H1 (cell line): Measurements from ENCODE around the gene DBNL. TPM values are rescaled to one million over a fixed set of nuclear protein-coding genes. Genes with fewer than 3 reads are reported as not detected.
A peak's percentile ranks its signal among the peaks of the same experiment; 100 is the strongest.

ENCODE experiments used
- CTCF ChIA-PET: fragments of 300-600 bp; sonication (Branson Sonifier 250); formaldehyde crosslinking; loops from one replicate; lab custom pipeline; 2021; ENCODE audit not compliant: partially characterized antibody; lab: Charles Lee
- POLR2A ChIA-PET: fragments of 300-600 bp; sonication (Branson Sonifier 250); formaldehyde crosslinking; loops from one replicate; lab custom pipeline; 2021; ENCODE audit warnings: inconsistent platforms; ENCODE audit not compliant: partially characterized antibody; lab: Charles Lee
- DNase-seq, 2 experiments: peaks; one replicate each; pipeline versions ENCODE4 v3.0.0 to v3.0.0-alpha.2; 2010 to 2022; ENCODE audit warnings: low spot score in 2 of 2, low read depth in 1 of 2, mixed read lengths in 1 of 2
- FAIRE-seq: peaks from 2 replicates; lab custom pipeline; 2011; peaks lifted over from hg19 to GRCh38; lab: Jason Lieb, UNC
- H2AFZ ChIP-seq: 2 replicates; pipeline ENCODE4 v1.8.1; 2012; ENCODE audit warnings: low read length, inconsistent platforms
- H2AK5ac ChIP-seq: 2 replicates; pipeline ENCODE4 v1.6.1; 2013; ENCODE audit warnings: low read depth, low read length
- H2BK120ac ChIP-seq: replicated peaks from 2 replicates; pipeline ENCODE3; 2013; ENCODE audit warnings: low read depth, low read length, inconsistent platforms
- H2BK12ac ChIP-seq: 2 replicates; pipeline ENCODE4 v1.6.1; 2013; ENCODE audit warnings: low read depth, low read length
- H2BK15ac ChIP-seq: 2 replicates; pipeline ENCODE4 v1.6.1; 2013; ENCODE audit warnings: low read length
- H2BK20ac ChIP-seq: 2 replicates; pipeline ENCODE4 v1.6.1; 2013; ENCODE audit warnings: low read length
- H2BK5ac ChIP-seq: 2 replicates; pipeline ENCODE4 v1.6.1; 2013; ENCODE audit warnings: low read depth, low read length
- H3K14ac ChIP-seq: 2 replicates; pipeline ENCODE4 v1.6.1; 2013; ENCODE audit warnings: inconsistent platforms; ENCODE audit not compliant: insufficient read length
- H3K18ac ChIP-seq: 2 replicates; pipeline ENCODE4 v1.6.1; 2013; ENCODE audit warnings: low read length; ENCODE audit errors: extremely low read depth
- H3K23ac ChIP-seq: 2 replicates; pipeline ENCODE4 v1.6.1; 2013; ENCODE audit warnings: inconsistent platforms; ENCODE audit not compliant: insufficient read length
- H3K23me2 ChIP-seq: 2 replicates; pipeline ENCODE4 v1.6.1; 2013; ENCODE audit warnings: low read depth, low read length
- H3K27ac ChIP-seq: 2 replicates; pipeline ENCODE4 v1.6.1; 2011; ENCODE audit warnings: low read depth, low read length, inconsistent platforms
- H3K27me3 ChIP-seq, 4 experiments: replicated peaks in 1 of 4; 1 replicate in 1 of 4; 2 replicates in 3 of 4; pipeline versions ENCODE4 v1.6.1 to v1.8.1; 2011 to 2013; ENCODE audit warnings: low read length in 3 of 4, mild to moderate bottlenecking in 3 of 4, inconsistent platforms in 2 of 4, mixed read lengths in 2 of 4, moderate library complexity in 1 of 4; ENCODE audit not compliant: control insufficient read depth in 3 of 4, insufficient read depth in 3 of 4; ENCODE audit errors: extremely low read depth in 1 of 4
- H3K36me3 ChIP-seq, 4 experiments: 2 replicates each; pipeline versions ENCODE4 v1.6.1 to v1.8.1; 2011 to 2013; ENCODE audit warnings: mild to moderate bottlenecking in 4 of 4, low read length in 3 of 4, moderate library complexity in 2 of 4, control low read depth in 1 of 4, inconsistent platforms in 1 of 4; ENCODE audit not compliant: insufficient read depth in 4 of 4, control insufficient read depth in 2 of 4
- H3K4ac ChIP-seq: replicated peaks from 2 replicates; pipeline ENCODE3; 2013; ENCODE audit warnings: low read length, low read depth, mixed read lengths, inconsistent platforms; ENCODE audit not compliant: insufficient read length
- H3K4me1 ChIP-seq, 4 experiments: replicated peaks in 1 of 4; 1 replicate in 1 of 4; 2 replicates in 3 of 4; pipeline versions ENCODE4 v1.6.1 to v1.8.1; 2011 to 2013; ENCODE audit warnings: low read length in 3 of 4, inconsistent platforms in 2 of 4, mixed read lengths in 1 of 4; ENCODE audit not compliant: insufficient read depth in 4 of 4, control insufficient read depth in 3 of 4
- H3K4me2 ChIP-seq, 2 experiments: 2 replicates each; pipeline versions ENCODE4 v1.6.1 to v1.8.1; 2011 to 2013; ENCODE audit warnings: low read depth in 2 of 2, low read length in 2 of 2, control low read depth in 1 of 2, inconsistent platforms in 1 of 2, mild to moderate bottlenecking in 1 of 2; ENCODE audit not compliant: insufficient read depth in 1 of 2
- H3K4me3 ChIP-seq, 4 experiments: fragments of 200-600, 300-600 bp in 1 of 4; sonication (generic), shearing (Covaris generic), sonication (Bioruptor Twin) in 1 of 4; 2 replicates each; pipeline versions ENCODE4 v1.5.1 to v1.8.1; 2011 to 2016; ENCODE audit warnings: low read length in 4 of 4, low read depth in 3 of 4, control low read depth in 2 of 4, inconsistent platforms in 2 of 4, mild to moderate bottlenecking in 2 of 4, mixed read lengths in 1 of 4, moderate library complexity in 1 of 4; ENCODE audit not compliant: insufficient read depth in 2 of 4; ENCODE audit errors: extremely low read depth in 1 of 4
- H3K56ac ChIP-seq: replicated peaks from 2 replicates; pipeline ENCODE3; 2013; ENCODE audit warnings: low read depth, mild to moderate bottlenecking, mixed read lengths, low read length, inconsistent platforms; ENCODE audit not compliant: insufficient read length
- H3K79me1 ChIP-seq: 2 replicates; pipeline ENCODE4 v1.6.1; 2013; ENCODE audit warnings: low read depth, low read length, control low read depth
- H3K79me2 ChIP-seq, 2 experiments: 2 replicates each; pipeline versions ENCODE4 v1.6.1 to v1.8.1; 2012 to 2013; ENCODE audit warnings: low read length in 2 of 2, mild to moderate bottlenecking in 2 of 2, inconsistent platforms in 1 of 2; ENCODE audit not compliant: insufficient read depth in 2 of 2, control insufficient read depth in 1 of 2
- H3K9ac ChIP-seq, 4 experiments: replicated peaks in 1 of 4; 1 replicate in 1 of 4; 2 replicates in 3 of 4; pipeline versions ENCODE4 v1.6.1 to v1.8.1; 2011 to 2013; ENCODE audit warnings: low read depth in 3 of 4, low read length in 3 of 4, control low read depth in 2 of 4, mild to moderate bottlenecking in 2 of 4, moderate library complexity in 2 of 4, inconsistent platforms in 1 of 4; ENCODE audit errors: extremely low read depth in 1 of 4
- H3K9me3 ChIP-seq, 2 experiments: 2 replicates each; pipeline versions ENCODE4 v1.6.1 to v1.8.1; 2012 to 2013; ENCODE audit warnings: mild to moderate bottlenecking in 2 of 2, moderate library complexity in 2 of 2, control low read depth in 1 of 2, inconsistent platforms in 1 of 2, low read depth in 1 of 2, low read length in 1 of 2, mixed read lengths in 1 of 2; ENCODE audit not compliant: insufficient read depth in 2 of 2
- H4K20me1 ChIP-seq, 2 experiments: replicated peaks in 1 of 2; 2 replicates each; pipeline versions ENCODE3 to v1.8.1; 2011 to 2013; ENCODE audit warnings: inconsistent platforms in 2 of 2, low read length in 2 of 2, mild to moderate bottlenecking in 1 of 2; ENCODE audit not compliant: insufficient read depth in 2 of 2, control insufficient read depth in 1 of 2
- H4K5ac ChIP-seq: 2 replicates; pipeline ENCODE4 v1.6.1; 2013; ENCODE audit warnings: low read length, low read depth, mixed read lengths, inconsistent platforms; ENCODE audit not compliant: insufficient read length
- H4K8ac ChIP-seq: 2 replicates; pipeline ENCODE4 v1.8.0; 2013; ENCODE audit warnings: mild to moderate bottlenecking, moderate library complexity, low read length, inconsistent platforms; ENCODE audit not compliant: insufficient read depth; ENCODE audit errors: extremely low read depth
- H4K91ac ChIP-seq: replicated peaks from 2 replicates; pipeline ENCODE3; 2013; ENCODE audit warnings: low read length, mixed read lengths, inconsistent platforms; ENCODE audit not compliant: insufficient read length
- GTF2F1 ChIP-seq: IDR thresholded peaks from 2 replicates; pipeline ENCODE4 v1.6.1; 2012; ENCODE audit warnings: low read depth, low read length, improper control_type of control experiment, borderline replicate concordance
- JUN ChIP-seq: IDR thresholded peaks from 2 replicates; pipeline ENCODE4 v1.6.1; 2011; ENCODE audit warnings: low read depth, mild to moderate bottlenecking, improper control_type of control experiment, low read length
- JUND ChIP-seq: IDR thresholded peaks from 2 replicates; pipeline ENCODE4 v1.6.1; 2011; ENCODE audit warnings: mild to moderate bottlenecking, improper control_type of control experiment, low read length
- KDM4A ChIP-seq: IDR thresholded peaks from one replicate; pipeline ENCODE4 v1.7.1; 2012; ENCODE audit warnings: low read depth, mild to moderate bottlenecking, moderate library complexity, low read length, inconsistent platforms; ENCODE audit not compliant: severe bottlenecking
- POLR2A ChIP-seq, 2 experiments: IDR thresholded peaks; 1 replicate in 1 of 2; 2 replicates in 1 of 2; pipeline ENCODE4 v1.6.1; 2011; ENCODE audit warnings: low read depth in 2 of 2, low read length in 2 of 2, mild to moderate bottlenecking in 2 of 2; ENCODE audit errors: control extremely low read depth in 1 of 2
- POU5F1 ChIP-seq: IDR thresholded peaks from 2 replicates; pipeline ENCODE4 v1.6.1; 2011; ENCODE audit warnings: low read depth, mild to moderate bottlenecking, low read length, moderate library complexity
- SIN3A ChIP-seq, 2 experiments: IDR thresholded peaks in 1 of 2; conservative IDR thresholded peaks in 1 of 2; 2 replicates each; pipeline ENCODE4 v1.6.1; 2011 to 2012; ENCODE audit warnings: low read length in 2 of 2, improper control_type of control experiment in 1 of 2, low read depth in 1 of 2, mild to moderate bottlenecking in 1 of 2
- SIX5 ChIP-seq: IDR thresholded peaks from 2 replicates; pipeline ENCODE4 v1.6.1; 2011; ENCODE audit warnings: mild to moderate bottlenecking, low read depth, low read length
- TAF1 ChIP-seq: IDR thresholded peaks from 2 replicates; pipeline ENCODE4 v1.6.1; 2011; ENCODE audit warnings: mild to moderate bottlenecking, low read depth, low read length
- TEAD4 ChIP-seq: IDR thresholded peaks from 2 replicates; pipeline ENCODE4 v1.6.1; 2012; ENCODE audit warnings: low read depth, low read length, inconsistent platforms, mixed read lengths
- ZNF274 ChIP-seq: IDR thresholded peaks from 2 replicates; pipeline ENCODE4 v1.7.0; 2012; ENCODE audit warnings: low read length, borderline replicate concordance; ENCODE audit errors: extremely low read depth
- WGBS, 2 experiments: shearing (Covaris generic) in 1 of 2; methylation state at CpG; one replicate each; pipeline versions ENCODE4 v1.1.6 to v1.1.7; 2013 to 2015; ENCODE audit warnings: low lambda C conversion rate in 2 of 2, mixed read lengths in 2 of 2, inconsistent platforms in 1 of 2, low coverage in 1 of 2, missing lambda C conversion rate in 1 of 2; ENCODE audit not compliant: insufficient replicate concordance in 2 of 2, insufficient coverage in 1 of 2, insufficient read length in 1 of 2; ENCODE audit errors: extremely low coverage in 1 of 2, missing lambda C conversion rate in 1 of 2; 5-methylcytosine and 5-hydroxymethylcytosine counted together
- polyA plus RNA-seq, 7 experiments: library from polyadenylated mRNA; depleted of rRNA in 3 of 7; stranded (reverse) in 5 of 7; unstranded in 2 of 7; fragments of >200 nt in 5 of 7; fragments of 200-250 nt in 2 of 7; gene quantifications; 1 replicate in 5 of 7; 2 replicates in 1 of 7; 4 replicates in 1 of 7; pipeline versions ENCODE4 v1.2.1 to v1.2.3, GENCODE V29; 2011 to 2013; ENCODE audit warnings: missing spikeins in 2 of 7, mixed read lengths in 2 of 7
- total RNA-seq: library from RNA; stranded (reverse); fragmentation: NEBNext Ultra II Directional; extraction: Animal tissue kit (Norgen Biotek cat#: 25700); gene quantifications from 2 replicates; pipeline ENCODE4 v1.2.1, GENCODE V29; 2021
- TF ChIP-seq, protein P1 (sequence below): IDR thresholded peaks from 2 replicates; pipeline ENCODE4 v1.6.1; 2011; ENCODE audit warnings: low read depth, mild to moderate bottlenecking, low read length; ENCODE audit not compliant: insufficient read depth

Gene DBNL
- total and polyA plus RNA-seq, 2 of the 8 experiments (the other 6 are each of a cell fraction or from before 2014, with no cell fraction given), result 30.9 to 56.6 TPM

DNA sequence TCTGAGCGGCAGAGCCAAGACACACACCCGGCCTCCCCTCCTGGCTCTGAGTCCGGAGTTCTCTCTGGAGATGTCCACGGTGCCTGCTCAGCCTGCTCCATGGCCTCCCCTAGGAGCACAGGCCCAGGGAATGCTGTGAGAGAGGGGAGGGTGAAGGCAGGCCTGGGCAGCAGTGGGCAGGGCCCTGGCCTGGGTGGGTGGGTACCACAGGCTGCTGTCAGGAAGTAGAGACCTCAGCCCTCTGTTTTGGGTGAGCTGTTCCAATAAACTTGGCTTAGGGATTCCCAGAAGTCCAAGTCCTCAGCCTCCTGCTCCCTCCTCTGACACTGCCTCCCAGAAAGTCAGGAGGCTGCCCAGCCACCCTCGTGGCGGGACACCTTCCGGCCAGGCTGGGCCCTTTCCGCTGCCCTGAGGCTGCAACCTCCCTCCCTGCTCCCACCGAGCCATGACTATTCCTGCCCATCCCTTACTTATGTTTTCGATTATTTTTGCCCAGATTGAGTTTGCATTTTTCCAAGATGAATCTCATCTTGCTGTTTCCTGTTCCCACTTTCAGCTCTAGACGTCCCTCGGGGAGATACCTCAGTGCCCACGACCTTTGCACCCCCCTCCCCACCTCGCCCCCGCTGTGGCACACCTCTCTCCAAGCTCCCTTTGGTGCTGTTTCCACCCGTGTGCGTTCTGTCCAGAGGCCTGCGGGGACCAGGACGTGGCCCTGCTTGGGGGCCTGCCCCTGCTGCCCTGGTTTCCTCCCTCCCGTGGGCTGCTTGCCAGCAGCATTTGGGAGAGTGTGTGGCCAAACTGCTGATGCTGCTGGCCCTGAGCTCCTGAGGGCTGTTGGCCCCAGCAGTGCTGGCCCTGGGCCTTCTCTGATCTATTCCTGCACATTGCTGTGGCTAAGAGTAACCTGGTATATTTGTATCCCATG, 43.7 kb downstream of the DBNL start:
- H3K23ac ChIP-seq, result no peak overlapping the region
- H4K20me1 ChIP-seq, result no peaks in the 10 kb centered on the region
- POLR2A ChIA-PET, result interaction anchor here (1.0 kb wide), 2 partner anchors 24 to 59 kb away, joined by 3 read pairs; no protein-coding TSS in a partner anchor
- no peak overlapping the region for H3K4me3 ChIP-seq
- no peaks in the 10 kb centered on the region; a peak in 1 of 7 replicates for H3K4me1 ChIP-seq
- H3K9ac ChIP-seq, result no peak overlapping the region
- H3K27me3 ChIP-seq, result no peaks in the 10 kb centered on the region; a peak in 2 of 7 replicates
- 0 out of 2 replicates have a peak overlapping the region, but pooled peaks have one; percentile 20 for H2AFZ ChIP-seq
- no peak for DNase-seq
- no peaks in the 10 kb centered on the region for H3K23me2 ChIP-seq
- no peak overlapping the region for H3K4ac ChIP-seq
- no peaks in the 10 kb centered on the region for H3K79me2 ChIP-seq
- H2AK5ac ChIP-seq, result no peak overlapping the region
- H3K27ac ChIP-seq, result no peak overlapping the region
- H3K79me1 ChIP-seq, result no peaks in the 10 kb centered on the region
- H2BK20ac ChIP-seq, result no peak overlapping the region
- no peak overlapping the region for H3K4me2 ChIP-seq
- H3K56ac ChIP-seq, result no peak overlapping the region
- no peak overlapping the region for H2BK12ac ChIP-seq
- H4K8ac ChIP-seq, result no peak overlapping the region
- no peak overlapping the region for H2BK15ac ChIP-seq
- H4K91ac ChIP-seq, result no peak overlapping the region
- WGBS, 2 experiments, result 92% methylated on average over 18 of the region's 20 CpGs; no CpG with 5 or more reads in 1 of the 2 experiments
- H3K36me3 ChIP-seq, result no peaks in the 10 kb centered on the region
- CTCF ChIA-PET, result interaction anchor here (1.0 to 3.1 kb wide), 4 partner anchors 10 to 22 kb away, joined by 3 to 17 read pairs (median 8); partner anchors contain the start of gene PGAM2
- no peak overlapping the region for H3K14ac ChIP-seq
- no peak overlapping the region for H4K5ac ChIP-seq
- no peaks in the 10 kb centered on the region for H3K9me3 ChIP-seq
- no peak overlapping the region for H2BK120ac ChIP-seq
- H2BK5ac ChIP-seq, result no peak overlapping the region
- no peak for FAIRE-seq
- no peak overlapping the region; the same call in 1 of the 2 replicates for H3K18ac ChIP-seq
- TF ChIP-seq, protein P1, sequence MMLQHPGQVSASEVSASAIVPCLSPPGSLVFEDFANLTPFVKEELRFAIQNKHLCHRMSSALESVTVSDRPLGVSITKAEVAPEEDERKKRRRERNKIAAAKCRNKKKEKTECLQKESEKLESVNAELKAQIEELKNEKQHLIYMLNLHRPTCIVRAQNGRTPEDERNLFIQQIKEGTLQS, result no peak
- TF ChIP-seq POLR2A (IDR thresholded peaks at IDR 0.05; ENCODE audit: control extremely low read depth in 1 of 2, low read depth in 2 of 2, low read length in 2 of 2) (no peak), TEAD4 (no peak), TAF1 (no peak), SIN3A (conservative IDR thresholded peaks at IDR 0.05 in 1 of 2, IDR thresholded peaks at IDR 0.05 in 1 of 2; ENCODE audit: low read depth in 1 of 2, low read length in 2 of 2) (no peak), JUND (no peak), GTF2F1 (no peak), SIX5 (no peak), ZNF274 (no peak), KDM4A (no peak), JUN (no peak), POU5F1 (no peak)
